Ishikawa (cell line): ENCODE data around the gene ATXN1.

Experiments
- CEBPB ChIP-seq: IDR thresholded peaks from 2 replicates; pipeline ENCODE4 v1.6.1; 2012
- CREB1 ChIP-seq: IDR thresholded peaks from 2 replicates; pipeline ENCODE4 v1.6.1; 2012; ENCODE audit warnings: low read depth
- EGR1 ChIP-seq: IDR thresholded peaks from 2 replicates; pipeline ENCODE4 v1.6.1; 2012
- EP300 ChIP-seq: IDR thresholded peaks from 2 replicates; pipeline ENCODE4 v1.6.1; 2012; ENCODE audit warnings: borderline replicate concordance
- FOXM1 ChIP-seq: IDR thresholded peaks from 2 replicates; pipeline ENCODE4 v1.6.1; 2012; ENCODE audit warnings: low read depth, borderline replicate concordance
- NFIC ChIP-seq: IDR thresholded peaks from 2 replicates; pipeline ENCODE4 v1.6.1; 2012
- RAD21 ChIP-seq: IDR thresholded peaks from 2 replicates; pipeline ENCODE4 v1.6.1; 2012; ENCODE audit warnings: low read depth
- TAF1 ChIP-seq: IDR thresholded peaks from 2 replicates; pipeline ENCODE4 v1.6.1; 2012; ENCODE audit warnings: low read depth, mild to moderate bottlenecking
- TCF12 ChIP-seq: IDR thresholded peaks from 2 replicates; pipeline ENCODE4 v1.6.1; 2012; ENCODE audit warnings: low read depth
- TEAD4 ChIP-seq: IDR thresholded peaks from 2 replicates; pipeline ENCODE4 v1.6.1; 2012
- USF1 ChIP-seq: IDR thresholded peaks from 2 replicates; pipeline ENCODE4 v1.6.1; 2012
- YY1 ChIP-seq: IDR thresholded peaks from 2 replicates; pipeline ENCODE4 v1.6.1; 2012; ENCODE audit warnings: low read depth
- ZBTB7A ChIP-seq: IDR thresholded peaks from 2 replicates; pipeline ENCODE4 v1.6.1; 2012; ENCODE audit warnings: low read depth
- TF ChIP-seq, protein P1 (sequence below): IDR thresholded peaks from 2 replicates; pipeline ENCODE4 v1.6.1; 2012
- TF ChIP-seq, protein P2 (sequence below): IDR thresholded peaks from 2 replicates; pipeline ENCODE4 v1.6.1; 2012; ENCODE audit warnings: low read depth, mild to moderate bottlenecking

Gene ATXN1

DNA sequence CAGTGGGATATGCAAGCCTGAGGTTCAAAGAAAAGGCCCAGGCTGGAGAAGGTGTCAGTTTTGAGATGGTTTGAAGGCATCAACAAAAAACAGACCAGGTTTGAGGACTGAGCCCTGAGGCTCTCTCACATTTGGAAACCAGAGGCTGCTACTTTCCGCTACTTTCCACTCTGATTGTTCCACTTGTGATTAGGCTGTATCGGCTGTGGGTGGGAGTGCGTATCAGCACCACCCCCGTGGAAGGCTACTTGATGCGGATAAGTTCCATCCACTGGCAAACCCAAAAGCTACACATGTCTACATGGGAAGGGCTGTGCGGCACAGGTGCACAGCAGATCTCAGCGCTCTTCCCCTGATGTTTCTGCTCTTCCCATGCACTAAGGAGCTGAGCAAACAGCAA lies 324.2 kb downstream of the ATXN1 start:
- no peak for TF ChIP-seq TAF1
- no peak for TF ChIP-seq FOXM1
- TF ChIP-seq, protein P1, sequence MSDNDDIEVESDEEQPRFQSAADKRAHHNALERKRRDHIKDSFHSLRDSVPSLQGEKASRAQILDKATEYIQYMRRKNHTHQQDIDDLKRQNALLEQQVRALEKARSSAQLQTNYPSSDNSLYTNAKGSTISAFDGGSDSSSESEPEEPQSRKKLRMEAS = no peak
- TF ChIP-seq TEAD4 = no peak
- TF ChIP-seq RAD21 = no peak

DNA sequence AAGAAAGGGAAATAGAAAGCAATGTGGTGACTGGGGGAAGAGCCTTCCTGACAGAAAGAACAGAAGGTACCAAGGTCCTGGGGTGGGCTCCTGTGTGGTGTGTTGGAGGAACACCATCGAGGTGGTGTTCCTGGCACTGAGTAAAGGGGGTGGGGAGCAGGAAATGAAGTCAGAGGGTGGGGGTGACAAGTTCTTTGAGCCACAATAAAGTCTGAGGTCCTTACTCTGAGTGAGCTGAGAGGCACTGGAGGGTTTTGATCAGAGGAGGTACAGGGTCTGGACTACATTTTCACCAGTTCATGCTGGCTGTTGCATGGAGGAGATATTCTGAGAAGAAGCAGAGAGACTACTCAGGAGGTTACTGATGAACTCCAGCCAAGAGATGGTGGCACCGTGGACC lies 324.7 kb downstream of the ATXN1 start:
- TF ChIP-seq FOXM1 (no peak), CEBPB (no peak), RAD21 (no peak), YY1 (no peak), TAF1 (no peak), TEAD4 (no peak), EP300 (no peak), USF1 (no peak), CREB1 (no peak), NFIC (no peak), TCF12 (no peak), EGR1 (no peak), ZBTB7A (no peak)
- TF ChIP-seq, protein P2, sequence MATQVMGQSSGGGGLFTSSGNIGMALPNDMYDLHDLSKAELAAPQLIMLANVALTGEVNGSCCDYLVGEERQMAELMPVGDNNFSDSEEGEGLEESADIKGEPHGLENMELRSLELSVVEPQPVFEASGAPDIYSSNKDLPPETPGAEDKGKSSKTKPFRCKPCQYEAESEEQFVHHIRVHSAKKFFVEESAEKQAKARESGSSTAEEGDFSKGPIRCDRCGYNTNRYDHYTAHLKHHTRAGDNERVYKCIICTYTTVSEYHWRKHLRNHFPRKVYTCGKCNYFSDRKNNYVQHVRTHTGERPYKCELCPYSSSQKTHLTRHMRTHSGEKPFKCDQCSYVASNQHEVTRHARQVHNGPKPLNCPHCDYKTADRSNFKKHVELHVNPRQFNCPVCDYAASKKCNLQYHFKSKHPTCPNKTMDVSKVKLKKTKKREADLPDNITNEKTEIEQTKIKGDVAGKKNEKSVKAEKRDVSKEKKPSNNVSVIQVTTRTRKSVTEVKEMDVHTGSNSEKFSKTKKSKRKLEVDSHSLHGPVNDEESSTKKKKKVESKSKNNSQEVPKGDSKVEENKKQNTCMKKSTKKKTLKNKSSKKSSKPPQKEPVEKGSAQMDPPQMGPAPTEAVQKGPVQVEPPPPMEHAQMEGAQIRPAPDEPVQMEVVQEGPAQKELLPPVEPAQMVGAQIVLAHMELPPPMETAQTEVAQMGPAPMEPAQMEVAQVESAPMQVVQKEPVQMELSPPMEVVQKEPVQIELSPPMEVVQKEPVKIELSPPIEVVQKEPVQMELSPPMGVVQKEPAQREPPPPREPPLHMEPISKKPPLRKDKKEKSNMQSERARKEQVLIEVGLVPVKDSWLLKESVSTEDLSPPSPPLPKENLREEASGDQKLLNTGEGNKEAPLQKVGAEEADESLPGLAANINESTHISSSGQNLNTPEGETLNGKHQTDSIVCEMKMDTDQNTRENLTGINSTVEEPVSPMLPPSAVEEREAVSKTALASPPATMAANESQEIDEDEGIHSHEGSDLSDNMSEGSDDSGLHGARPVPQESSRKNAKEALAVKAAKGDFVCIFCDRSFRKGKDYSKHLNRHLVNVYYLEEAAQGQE = no peak
- TF ChIP-seq, protein P1 = no peak

- TF ChIP-seq ZBTB7A (no peak), TCF12 (no peak), TAF1 (no peak), EGR1 (no peak), RAD21 (no peak), CEBPB (no peak), NFIC (no peak)
- TF ChIP-seq, protein P1 = no peak
- TF ChIP-seq, protein P2 = no peak
Measured at GRCh38 chr6:16434885-16435284, 326.4 kb downstream of the ATXN1 start.

DNA sequence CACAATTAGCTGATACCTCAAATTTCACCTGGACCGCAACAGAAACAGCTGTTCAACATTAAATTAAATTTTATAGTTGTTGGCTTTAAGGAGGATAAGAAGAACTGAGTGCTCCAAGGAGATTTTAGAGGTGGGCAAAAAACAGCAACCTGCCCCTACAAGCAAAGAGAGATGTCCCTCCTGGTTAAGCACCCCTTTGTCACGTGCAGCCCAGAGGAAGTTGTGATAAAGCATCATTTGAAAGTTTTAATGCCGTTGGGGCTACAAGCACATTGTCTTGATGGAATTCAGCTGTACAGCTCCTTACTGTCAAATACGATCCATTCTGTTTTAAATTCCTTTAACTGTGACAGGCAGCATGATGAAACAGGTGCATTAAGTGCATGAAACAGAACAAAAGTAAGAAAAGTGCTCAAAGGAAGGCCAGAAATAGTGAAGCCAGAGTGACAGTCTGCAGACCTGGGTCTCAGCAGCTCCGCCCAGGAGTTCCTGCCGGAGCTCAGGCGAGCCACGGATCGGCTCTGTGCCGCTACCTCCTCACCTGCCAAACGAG lies 327.8 kb downstream of the ATXN1 start:
- no peak for TF ChIP-seq TEAD4

DNA sequence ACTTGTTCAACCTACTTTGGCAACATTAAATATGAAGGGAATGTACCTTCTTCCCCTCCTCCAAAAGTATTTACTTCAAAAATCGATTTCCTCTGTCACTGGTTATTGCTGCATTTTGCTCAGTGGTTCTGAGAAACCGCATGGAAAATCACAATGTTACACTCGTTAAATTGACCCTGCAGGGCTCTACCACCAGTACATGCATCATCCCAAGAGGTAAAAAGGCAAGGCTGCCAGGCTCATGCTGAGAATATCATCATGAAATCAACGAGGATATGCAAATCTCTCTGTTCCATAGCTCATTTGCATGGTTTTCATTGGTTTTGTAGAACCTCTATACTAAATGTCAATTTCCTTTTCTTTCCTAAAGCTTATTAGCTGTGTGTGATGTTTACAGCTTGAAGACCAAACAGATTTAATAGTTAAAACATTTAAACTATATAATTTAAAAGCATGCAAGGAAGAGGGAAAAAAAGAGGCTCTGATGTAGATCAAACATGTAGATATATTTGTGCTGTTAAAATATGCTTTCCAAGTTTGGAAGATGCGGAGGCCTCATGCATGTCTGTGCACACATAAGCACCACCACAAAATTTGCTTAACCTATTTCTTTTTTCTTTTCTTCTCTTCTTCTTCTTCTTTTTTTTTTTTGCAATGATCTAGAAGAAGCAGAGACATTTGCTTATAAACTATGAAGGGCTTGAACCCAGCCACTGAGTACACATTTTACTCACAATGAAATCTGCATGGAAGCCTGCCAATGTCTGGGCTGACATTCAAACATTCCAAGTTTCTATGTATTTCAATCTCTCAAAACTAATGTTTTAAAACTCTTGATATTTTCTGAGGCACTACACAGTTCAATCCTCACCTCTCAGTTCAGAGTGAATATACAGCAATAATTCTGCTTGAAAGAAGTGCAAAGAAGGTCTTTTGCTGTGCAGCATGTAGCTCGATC lies 328.9 kb downstream of the ATXN1 start:
- no peak for TF ChIP-seq TEAD4
- TF ChIP-seq, protein P1 = no peak
- no peak for TF ChIP-seq EGR1
- no peak for TF ChIP-seq ZBTB7A
- no peak for TF ChIP-seq CREB1
- TF ChIP-seq NFIC = no peak
- no peak for TF ChIP-seq USF1
- TF ChIP-seq RAD21 = no peak

DNA sequence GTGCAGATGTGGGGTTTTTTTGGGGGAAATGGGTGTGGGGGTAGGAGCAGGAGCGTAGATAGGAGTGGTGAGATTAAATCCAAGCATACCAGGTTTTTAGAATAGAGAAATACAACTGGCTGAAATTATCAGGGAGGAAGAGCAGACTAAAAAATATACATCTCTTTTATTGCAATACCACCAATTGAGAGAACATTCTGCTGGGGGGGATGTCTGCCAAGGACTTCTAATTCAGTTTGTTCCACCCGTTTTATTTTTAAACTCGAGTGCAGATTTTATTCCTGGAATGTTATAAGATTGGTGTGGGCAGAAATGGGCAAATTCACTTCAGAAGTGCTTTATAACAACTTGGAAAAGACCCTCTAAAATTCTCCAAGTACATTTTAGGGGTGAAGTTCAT lies 330.2 kb downstream of the ATXN1 start:
- no peak for TF ChIP-seq ZBTB7A
- TF ChIP-seq EP300 = no peak
- no peak for TF ChIP-seq FOXM1
- no peak for TF ChIP-seq EGR1
- no peak for TF ChIP-seq YY1
- TF ChIP-seq, protein P1 = no peak
- TF ChIP-seq, protein P2 = no peak
